Neural cell (in vitro differentiated cells): ENCODE results near the gene TTC29.

Source experiments
- EP300 ChIP-seq: fragments of 450-650 bp; conservative IDR thresholded peaks from 2 replicates; pipeline ENCODE4 v1.6.1; 2014; ENCODE audit warnings: antibody characterized with exemption, mild to moderate bottlenecking, moderate library complexity; ENCODE audit not compliant: poor library complexity, severe bottlenecking
- EZH2 ChIP-seq: fragments of 200-600, 300-800 bp; shearing (Covaris generic), sonication (generic); IDR thresholded peaks from 2 replicates; pipeline ENCODE4 v1.6.1; 2014; ENCODE audit warnings: antibody characterized with exemption, low read length, borderline replicate concordance, mild to moderate bottlenecking; ENCODE audit not compliant: insufficient read depth, poor library complexity, severe bottlenecking
- POLR2AphosphoS5 ChIP-seq: IDR thresholded peaks from 2 replicates; pipeline ENCODE4 v1.6.1; 2012
- RAD21 ChIP-seq: fragments of 450-650 bp; conservative IDR thresholded peaks from 2 replicates; pipeline ENCODE4 v1.6.1; 2014; ENCODE audit warnings: antibody characterized with exemption, mild to moderate bottlenecking, moderate library complexity
- SMC3 ChIP-seq: fragments of 450-650 bp; conservative IDR thresholded peaks from 2 replicates; pipeline ENCODE4 v1.6.1; 2014; ENCODE audit warnings: antibody characterized with exemption, mild to moderate bottlenecking, moderate library complexity; ENCODE audit not compliant: poor library complexity
- TAF1 ChIP-seq: IDR thresholded peaks from 2 replicates; pipeline ENCODE4 v1.6.1; 2012; ENCODE audit warnings: low read depth
- TF ChIP-seq, protein P1 (sequence below): fragments of 450-650 bp; IDR thresholded peaks from 2 replicates; pipeline ENCODE4 v1.5.1; 2014; ENCODE audit warnings: antibody characterized with exemption, mild to moderate bottlenecking, moderate library complexity; ENCODE audit not compliant: poor library complexity, severe bottlenecking
- TF ChIP-seq, protein P2 (sequence below): IDR thresholded peaks from 2 replicates; pipeline ENCODE4 v1.6.1; 2012; ENCODE audit warnings: borderline replicate concordance

DNA sequence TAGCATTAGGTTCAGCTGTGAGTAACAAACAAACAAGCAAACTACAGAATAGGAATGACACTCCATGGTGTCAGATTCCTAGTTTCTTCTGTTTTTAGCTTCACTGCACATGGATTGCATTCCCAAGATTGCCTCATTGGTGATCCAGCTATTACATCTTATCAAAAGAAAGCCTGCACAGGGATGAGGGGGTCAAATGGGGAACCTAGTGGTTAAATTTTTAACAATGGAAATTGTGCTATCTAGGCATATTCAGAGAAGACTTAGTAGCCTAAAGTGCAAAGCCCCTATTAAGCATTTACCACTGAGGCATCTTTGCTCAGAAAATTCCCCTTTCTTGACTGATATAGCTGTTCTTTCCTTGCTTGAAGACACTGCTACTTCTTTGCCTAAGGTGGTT is 3.9 kb upstream of the TTC29 start:
- TF ChIP-seq, protein P1, sequence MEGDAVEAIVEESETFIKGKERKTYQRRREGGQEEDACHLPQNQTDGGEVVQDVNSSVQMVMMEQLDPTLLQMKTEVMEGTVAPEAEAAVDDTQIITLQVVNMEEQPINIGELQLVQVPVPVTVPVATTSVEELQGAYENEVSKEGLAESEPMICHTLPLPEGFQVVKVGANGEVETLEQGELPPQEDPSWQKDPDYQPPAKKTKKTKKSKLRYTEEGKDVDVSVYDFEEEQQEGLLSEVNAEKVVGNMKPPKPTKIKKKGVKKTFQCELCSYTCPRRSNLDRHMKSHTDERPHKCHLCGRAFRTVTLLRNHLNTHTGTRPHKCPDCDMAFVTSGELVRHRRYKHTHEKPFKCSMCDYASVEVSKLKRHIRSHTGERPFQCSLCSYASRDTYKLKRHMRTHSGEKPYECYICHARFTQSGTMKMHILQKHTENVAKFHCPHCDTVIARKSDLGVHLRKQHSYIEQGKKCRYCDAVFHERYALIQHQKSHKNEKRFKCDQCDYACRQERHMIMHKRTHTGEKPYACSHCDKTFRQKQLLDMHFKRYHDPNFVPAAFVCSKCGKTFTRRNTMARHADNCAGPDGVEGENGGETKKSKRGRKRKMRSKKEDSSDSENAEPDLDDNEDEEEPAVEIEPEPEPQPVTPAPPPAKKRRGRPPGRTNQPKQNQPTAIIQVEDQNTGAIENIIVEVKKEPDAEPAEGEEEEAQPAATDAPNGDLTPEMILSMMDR, result no peak
- no peak for TF ChIP-seq EZH2
- no peak for TF ChIP-seq EP300
- no peak for TF ChIP-seq POLR2AphosphoS5
- no peak for TF ChIP-seq RAD21
- no peak for TF ChIP-seq SMC3
- TF ChIP-seq, protein P2, sequence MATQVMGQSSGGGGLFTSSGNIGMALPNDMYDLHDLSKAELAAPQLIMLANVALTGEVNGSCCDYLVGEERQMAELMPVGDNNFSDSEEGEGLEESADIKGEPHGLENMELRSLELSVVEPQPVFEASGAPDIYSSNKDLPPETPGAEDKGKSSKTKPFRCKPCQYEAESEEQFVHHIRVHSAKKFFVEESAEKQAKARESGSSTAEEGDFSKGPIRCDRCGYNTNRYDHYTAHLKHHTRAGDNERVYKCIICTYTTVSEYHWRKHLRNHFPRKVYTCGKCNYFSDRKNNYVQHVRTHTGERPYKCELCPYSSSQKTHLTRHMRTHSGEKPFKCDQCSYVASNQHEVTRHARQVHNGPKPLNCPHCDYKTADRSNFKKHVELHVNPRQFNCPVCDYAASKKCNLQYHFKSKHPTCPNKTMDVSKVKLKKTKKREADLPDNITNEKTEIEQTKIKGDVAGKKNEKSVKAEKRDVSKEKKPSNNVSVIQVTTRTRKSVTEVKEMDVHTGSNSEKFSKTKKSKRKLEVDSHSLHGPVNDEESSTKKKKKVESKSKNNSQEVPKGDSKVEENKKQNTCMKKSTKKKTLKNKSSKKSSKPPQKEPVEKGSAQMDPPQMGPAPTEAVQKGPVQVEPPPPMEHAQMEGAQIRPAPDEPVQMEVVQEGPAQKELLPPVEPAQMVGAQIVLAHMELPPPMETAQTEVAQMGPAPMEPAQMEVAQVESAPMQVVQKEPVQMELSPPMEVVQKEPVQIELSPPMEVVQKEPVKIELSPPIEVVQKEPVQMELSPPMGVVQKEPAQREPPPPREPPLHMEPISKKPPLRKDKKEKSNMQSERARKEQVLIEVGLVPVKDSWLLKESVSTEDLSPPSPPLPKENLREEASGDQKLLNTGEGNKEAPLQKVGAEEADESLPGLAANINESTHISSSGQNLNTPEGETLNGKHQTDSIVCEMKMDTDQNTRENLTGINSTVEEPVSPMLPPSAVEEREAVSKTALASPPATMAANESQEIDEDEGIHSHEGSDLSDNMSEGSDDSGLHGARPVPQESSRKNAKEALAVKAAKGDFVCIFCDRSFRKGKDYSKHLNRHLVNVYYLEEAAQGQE, result no peak
- no peak for TF ChIP-seq TAF1
